ENCODE results near the gene TRAM2. TPM values are rescaled to one million over a fixed set of nuclear protein-coding genes. Genes with fewer than 3 reads are reported as not detected.
"Not testable (repeated sequence)": the region's sequence is repeated elsewhere in the genome, so short reads cannot be mapped to it uniquely, and the experiment has no call there.

The TRAM2 gene
- total RNA-seq, 1 donor from 2014 or later, result 9.9 TPM

- no peak for DNase-seq
- no peak for TF ChIP-seq CTCF (IDR thresholded peaks at IDR 0.05)
- POLR2A ChIA-PET, result no interaction called here
- Mint-ChIP-seq H3K27me3 (no peaks in the 10 kb centered on the region), H3K36me3 (ENCODE audit: low read depth) (peaks cover 17% of the 10 kb centered on the region), H3K4me1 (peaks cover 3% of the 10 kb centered on the region), H3K4me3 (no peak overlapping the region), H3K27ac (no peak overlapping the region), H3K9me3 (no peaks in the 10 kb centered on the region)
- CTCF ChIA-PET, result no interaction called here
- no peak for ATAC-seq (ENCODE audit: low read depth)
- intact Hi-C loops (cut with micrococcal nuclease), result no loop called here
Observed at GRCh38 chr6:52482903-52483670, 93.8 kb downstream of the TRAM2 start.

GRCh38 chr6:52475307-52475706, 101.6 kb downstream of the TRAM2 start:
- H3K36me3 Mint-ChIP-seq (ENCODE audit: low read depth), result peaks cover 17% of the 10 kb centered on the region
- DNase-seq (no peak), ATAC-seq (ENCODE audit: low read depth) (no peak)
- no peak overlapping the region for H3K27ac Mint-ChIP-seq
- H3K9me3 Mint-ChIP-seq, result peaks cover 2% of the 10 kb centered on the region
- no peak for TF ChIP-seq CTCF (IDR thresholded peaks at IDR 0.05)
- H3K4me3 Mint-ChIP-seq, result no peak overlapping the region
- ChIA-PET POLR2A (no interaction called here), CTCF (no interaction called here)
- H3K4me1 Mint-ChIP-seq, result peaks cover 2% of the 10 kb centered on the region
- H3K27me3 Mint-ChIP-seq, result no peaks in the 10 kb centered on the region
- intact Hi-C loops (cut with micrococcal nuclease), result no loop called here

- DNase-seq (no peak), ATAC-seq (ENCODE audit: low read depth) (no peak)
- intact Hi-C loops (cut with micrococcal nuclease), result no loop called here
- Mint-ChIP-seq H3K9me3 (peaks cover 2% of the 10 kb centered on the region), H3K27ac (no peak overlapping the region), H3K36me3 (ENCODE audit: low read depth) (peaks cover 14% of the 10 kb centered on the region), H3K4me1 (peaks cover 2% of the 10 kb centered on the region), H3K4me3 (no peak overlapping the region), H3K27me3 (no peaks in the 10 kb centered on the region)
- ChIA-PET CTCF (no interaction called here), POLR2A (no interaction called here)
- no peak for TF ChIP-seq CTCF (IDR thresholded peaks at IDR 0.05)
Observed at GRCh38 chr6:52474173-52474572, 102.7 kb downstream of the TRAM2 start.

GRCh38 chr6:52461194-52461593, 115.7 kb downstream of the TRAM2 start:
- intact Hi-C loops (cut with micrococcal nuclease); CTCF ChIA-PET; H3K27me3 Mint-ChIP-seq: not testable (repeated sequence)

GRCh38 chr6:52457096-52457495, 119.8 kb downstream of the TRAM2 start:
- no peaks in the 10 kb centered on the region for H3K4me1 Mint-ChIP-seq
- CTCF ChIA-PET, result no interaction called here
- peaks cover 19% of the 10 kb centered on the region for H3K36me3 Mint-ChIP-seq (ENCODE audit: low read depth)
- DNase-seq, result no peak
- no peak overlapping the region for H3K4me3 Mint-ChIP-seq
- no peak overlapping the region for H3K27ac Mint-ChIP-seq
- ATAC-seq (ENCODE audit: low read depth), result no peak
- peaks cover 4% of the 10 kb centered on the region for H3K9me3 Mint-ChIP-seq
- intact Hi-C loops (cut with micrococcal nuclease), result no loop called here
- TF ChIP-seq CTCF (IDR thresholded peaks at IDR 0.05), result no peak
- POLR2A ChIA-PET, result no interaction called here
- H3K27me3 Mint-ChIP-seq, result no peaks in the 10 kb centered on the region

More at GRCh38 chr6:52461194-52461593, 115.7 kb downstream of the TRAM2 start:
- DNase-seq; H3K27ac Mint-ChIP-seq; H3K4me1 Mint-ChIP-seq; ATAC-seq (ENCODE audit: low read depth); H3K9me3 Mint-ChIP-seq; POLR2A ChIA-PET; H3K4me3 Mint-ChIP-seq; H3K36me3 Mint-ChIP-seq (ENCODE audit: low read depth): not testable (repeated sequence)

- H3K4me1 Mint-ChIP-seq, result no peaks in the 10 kb centered on the region
- peaks cover 19% of the 10 kb centered on the region for H3K9me3 Mint-ChIP-seq
- H3K4me3 Mint-ChIP-seq, result no peak overlapping the region
- CTCF ChIA-PET, result no interaction called here
- H3K27me3 Mint-ChIP-seq, result no peaks in the 10 kb centered on the region
- no peak for TF ChIP-seq CTCF (IDR thresholded peaks at IDR 0.05)
- no peak overlapping the region for H3K27ac Mint-ChIP-seq
- H3K36me3 Mint-ChIP-seq (ENCODE audit: low read depth), result peaks cover 38% of the 10 kb centered on the region
- intact Hi-C loops (cut with micrococcal nuclease), result no loop called here
- ATAC-seq (ENCODE audit: low read depth), result no peak
- POLR2A ChIA-PET, result no interaction called here
- no peak for DNase-seq
Observed at GRCh38 chr6:52454556-52454955, 122.3 kb downstream of the TRAM2 start.
